HCT116 (cell line): ENCODE data around the gene STK4. TPM values are rescaled to one million over a fixed set of nuclear protein-coding genes. Genes with fewer than 3 reads are reported as not detected.
A peak's percentile ranks its signal among the peaks of the same experiment; 100 is the strongest.

Experiments used
- ATAC-seq: fragments of 200-7000 bp; cut with Tn5 transposase; 2 replicates; pipeline ENCODE4 v1.9.1; 2020; ENCODE audit warnings: mild to moderate bottlenecking, moderate library complexity
- BruUV-seq: library from RNA; stranded (reverse); fragments of 400-500 nt; replicated peaks from 2 replicates; lab custom pipeline; 2021; lab: Mats Ljungman, UMichigan
- CTCF ChIA-PET: fragments of 300-600 bp; sonication (Branson Sonifier 250); formaldehyde crosslinking; loops from one replicate; lab custom pipeline; 2021; ENCODE audit warnings: antibody characterized with exemption; lab: Charles Lee
- POLR2A ChIA-PET: fragments of 300-600, 350-600 bp; sonication (Branson Sonifier 250); formaldehyde crosslinking; loops from one replicate; lab custom pipeline; 2021; ENCODE audit warnings: antibody characterized with exemption; lab: Charles Lee
- RAD21 ChIA-PET, 2 experiments: fragments of 300-600 bp; sonication (Branson Sonifier 250); formaldehyde crosslinking; loops; one replicate each; lab custom pipeline; 2023; ENCODE audit warnings: low total read pairs in 2 of 2; ENCODE audit not compliant: uncharacterized antibody in 2 of 2, unreplicated experiment in 2 of 2, low non-redundant PET in 1 of 2; lab: Charles Lee
- DNase-seq: peaks from one replicate; pipeline ENCODE4 v3.0.0-alpha.2; 2010; ENCODE audit warnings: low read depth, low spot score
- H2AFZ ChIP-seq: fragments of 200-600 bp; shearing (Covaris generic), sonication (generic); 2 replicates; pipeline ENCODE4 v1.6.1; 2017; ENCODE audit warnings: low read depth, mixed run types, mixed read lengths, antibody characterized with exemption, low read length; ENCODE audit not compliant: poor library complexity, severe bottlenecking
- H3K27ac ChIP-seq: 2 replicates; pipeline ENCODE4 v1.5.1; 2012; ENCODE audit warnings: low read depth, low read length
- H3K27me3 ChIP-seq: fragments of 200-600 bp; sonication (generic); 2 replicates; pipeline ENCODE4 v1.6.1; 2016; ENCODE audit warnings: mixed run types, low read length, mixed read lengths; ENCODE audit not compliant: insufficient read depth
- H3K36me3 ChIP-seq, 2 experiments: fragments of 200-500 bp in 1 of 2; fragments of 200-600 bp in 1 of 2; sonication (Bioruptor generic) in 1 of 2; sonication (generic) in 1 of 2; 2 replicates each; pipeline versions ENCODE4 v1.5.1 to v1.6.1; 2014 to 2016; ENCODE audit warnings: low read length in 2 of 2, inconsistent platforms in 1 of 2, mixed read lengths in 1 of 2, mixed run types in 1 of 2; ENCODE audit not compliant: insufficient read depth in 2 of 2, control insufficient read depth in 1 of 2
- H3K4me1 ChIP-seq, 2 experiments: fragments of 200-600 bp in 1 of 2; sonication (generic) in 1 of 2; 2 replicates each; pipeline versions ENCODE4 v1.5.1 to v1.6.1; 2012 to 2017; ENCODE audit warnings: low read length in 2 of 2, inconsistent platforms in 1 of 2, mild to moderate bottlenecking in 1 of 2, mixed read lengths in 1 of 2, mixed run types in 1 of 2, moderate library complexity in 1 of 2; ENCODE audit not compliant: insufficient read depth in 2 of 2, control insufficient read depth in 1 of 2
- H3K4me2 ChIP-seq: fragments of 200-600 bp; sonication (generic); 2 replicates; pipeline ENCODE4 v1.6.1; 2017; ENCODE audit warnings: mixed run types, low read length, mixed read lengths
- H3K4me3 ChIP-seq, 2 experiments: fragments of 200-600 bp in 1 of 2; sonication (generic) in 1 of 2; replicated peaks in 1 of 2; 2 replicates each; pipeline ENCODE4 v1.5.1; 2011 to 2016; ENCODE audit warnings: low read length in 2 of 2, control low read depth in 1 of 2, low read depth in 1 of 2, mild to moderate bottlenecking in 1 of 2, mixed read lengths in 1 of 2, mixed run types in 1 of 2
- H3K79me2 ChIP-seq: fragments of 200-600 bp; sonication (generic); 2 replicates; pipeline ENCODE4 v1.6.1; 2017; ENCODE audit warnings: mild to moderate bottlenecking, mixed run types, low read length, moderate library complexity, mixed read lengths; ENCODE audit not compliant: insufficient read depth
- H3K9ac ChIP-seq: fragments of 200-600 bp; sonication (generic); 2 replicates; pipeline ENCODE4 v1.6.1; 2016; ENCODE audit warnings: low read length, mixed read lengths
- H3K9me2 ChIP-seq: fragments of 200-600 bp; sonication (generic), shearing (Covaris generic); 2 replicates; pipeline ENCODE4 v1.6.1; 2017; ENCODE audit warnings: mixed run types, mild to moderate bottlenecking, moderate library complexity; ENCODE audit not compliant: insufficient read depth
- H3K9me3 ChIP-seq, 2 experiments: fragments of 200-500 bp in 1 of 2; fragments of 200-600 bp in 1 of 2; sonication (Bioruptor generic) in 1 of 2; sonication (generic) in 1 of 2; 2 replicates each; pipeline ENCODE4 v1.6.1; 2014 to 2017; ENCODE audit warnings: low read length in 2 of 2, mixed read lengths in 2 of 2, inconsistent platforms in 1 of 2, low read depth in 1 of 2, mild to moderate bottlenecking in 1 of 2, mixed run types in 1 of 2, moderate library complexity in 1 of 2; ENCODE audit not compliant: control insufficient read depth in 1 of 2, insufficient read depth in 1 of 2
- H4K20me1 ChIP-seq: fragments of 200-600 bp; sonication (generic), shearing (Covaris generic); 2 replicates; pipeline ENCODE4 v1.6.1; 2017; ENCODE audit warnings: mixed run types, mild to moderate bottlenecking, moderate library complexity; ENCODE audit not compliant: insufficient read depth
- ATF3 ChIP-seq: IDR thresholded peaks from 2 replicates; pipeline ENCODE4 v1.6.1; 2012
- EGR1 ChIP-seq: IDR thresholded peaks from 2 replicates; pipeline ENCODE4 v1.6.1; 2012; ENCODE audit warnings: low read depth
- SRF ChIP-seq: IDR thresholded peaks from 2 replicates; pipeline ENCODE4 v1.6.1; 2012; ENCODE audit warnings: low read depth
- intact Hi-C: fragments of 100-400 bp; cut with micrococcal nuclease; formaldehyde crosslinking; loops from 2 replicates; pipeline ENCODE4 v1.10.0; 2022
- total RNA-seq: library from RNA; stranded (reverse); gene quantifications from one replicate; pipeline ENCODE4 v1.2.1, GENCODE V29; 2021; ENCODE audit not compliant: unreplicated experiment
- TF ChIP-seq, protein P1 (sequence below), 3 experiments: fragments of 200-600 bp in 1 of 3; sonication (generic) in 1 of 3; IDR thresholded peaks in 2 of 3; conservative IDR thresholded peaks in 1 of 3; 2 replicates each; pipeline ENCODE4 v1.5.1; 2012 to 2017; ENCODE audit warnings: low read depth in 2 of 3, low read length in 2 of 3, antibody characterized with exemption in 1 of 3, borderline replicate concordance in 1 of 3, control low read depth in 1 of 3, mild to moderate bottlenecking in 1 of 3, mixed read lengths in 1 of 3, mixed run types in 1 of 3, moderate library complexity in 1 of 3; ENCODE audit not compliant: insufficient read depth in 1 of 3

Gene STK4
- total RNA-seq, 1 experiment from 2014 or later = 45.4 TPM

DNA sequence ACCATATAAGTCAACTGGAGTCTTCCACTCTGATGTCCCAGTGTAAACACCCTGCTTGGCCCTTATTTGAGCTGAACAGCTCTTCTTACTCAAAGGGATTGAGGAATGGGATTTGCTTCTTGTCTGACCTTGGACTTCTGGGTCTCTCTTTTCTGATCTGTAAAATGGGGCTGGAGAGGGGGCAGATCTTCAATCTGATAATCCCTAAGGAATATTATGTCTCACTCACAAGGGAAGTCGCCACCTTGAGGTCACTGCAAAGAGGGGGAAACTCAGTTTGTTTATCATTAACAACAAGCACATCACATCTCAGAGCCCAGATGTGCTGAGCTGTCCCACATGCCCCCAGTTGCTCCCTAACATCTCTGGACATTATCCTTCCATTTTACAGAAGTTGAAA is 119.6 kb downstream of the STK4 start:
- H3K9me3 ChIP-seq = no peaks in the 10 kb centered on the region

More for the DNA sequence above, 119.6 kb downstream of the STK4 start:
- no peak overlapping the region for H2AFZ ChIP-seq
- H3K9me2 ChIP-seq = no peaks in the 10 kb centered on the region
- H3K4me2 ChIP-seq = no peak overlapping the region
- no peaks in the 10 kb centered on the region for H3K4me1 ChIP-seq
- no peaks in the 10 kb centered on the region for H3K79me2 ChIP-seq
- intact Hi-C loops = no loop called here
- no peak overlapping the region for H3K27ac ChIP-seq
- no peaks in the 10 kb centered on the region for H3K27me3 ChIP-seq
- peaks cover 0 to 10% of the 10 kb centered on the region in 2 experiments; a peak in 1 of 4 replicates for H3K36me3 ChIP-seq
- DNase-seq = no peak
- no TSS peak for BruUV-seq
- POLR2A ChIA-PET = no interaction called here
- no peaks in the 10 kb centered on the region for H4K20me1 ChIP-seq
- no peak for ATAC-seq
- TF ChIP-seq, protein P1, sequence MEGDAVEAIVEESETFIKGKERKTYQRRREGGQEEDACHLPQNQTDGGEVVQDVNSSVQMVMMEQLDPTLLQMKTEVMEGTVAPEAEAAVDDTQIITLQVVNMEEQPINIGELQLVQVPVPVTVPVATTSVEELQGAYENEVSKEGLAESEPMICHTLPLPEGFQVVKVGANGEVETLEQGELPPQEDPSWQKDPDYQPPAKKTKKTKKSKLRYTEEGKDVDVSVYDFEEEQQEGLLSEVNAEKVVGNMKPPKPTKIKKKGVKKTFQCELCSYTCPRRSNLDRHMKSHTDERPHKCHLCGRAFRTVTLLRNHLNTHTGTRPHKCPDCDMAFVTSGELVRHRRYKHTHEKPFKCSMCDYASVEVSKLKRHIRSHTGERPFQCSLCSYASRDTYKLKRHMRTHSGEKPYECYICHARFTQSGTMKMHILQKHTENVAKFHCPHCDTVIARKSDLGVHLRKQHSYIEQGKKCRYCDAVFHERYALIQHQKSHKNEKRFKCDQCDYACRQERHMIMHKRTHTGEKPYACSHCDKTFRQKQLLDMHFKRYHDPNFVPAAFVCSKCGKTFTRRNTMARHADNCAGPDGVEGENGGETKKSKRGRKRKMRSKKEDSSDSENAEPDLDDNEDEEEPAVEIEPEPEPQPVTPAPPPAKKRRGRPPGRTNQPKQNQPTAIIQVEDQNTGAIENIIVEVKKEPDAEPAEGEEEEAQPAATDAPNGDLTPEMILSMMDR (IDR thresholded peaks at IDR 0.05 in 2 of 3, conservative IDR thresholded peaks at IDR 0.05 in 1 of 3; ENCODE audit: borderline replicate concordance in 1 of 3, insufficient read depth in 1 of 3, low read depth in 2 of 3, low read length in 2 of 3) = peak in 2 of 3 experiments; percentile 1 to 13; a peak in 1 of 6 replicates
- no peak for TF ChIP-seq ATF3
- TF ChIP-seq EGR1 = no peak
- TF ChIP-seq SRF = no peak
- TF ChIP-seq, all 23 proteins: peak for 1
- ChIA-PET CTCF (no interaction called here), RAD21 (no interaction called here)
- Histone ChIP-seq H3K9ac (no peak overlapping the region), H3K4me3 (no peak overlapping the region)
